Neural progenitor cell (in vitro differentiated cells): ENCODE measurements around the gene ARHGEF25.

Experiments used
- EZH2 ChIP-seq: fragments of 200-600 bp; sonication (generic); IDR thresholded peaks from 2 replicates; pipeline ENCODE4 v1.6.1; 2017; ENCODE audit warnings: antibody characterized with exemption, mild to moderate bottlenecking, moderate library complexity
- EZH2phosphoT487 ChIP-seq: fragments of 200-600 bp; sonication (generic); IDR thresholded peaks from 2 replicates; pipeline ENCODE4 v1.6.1; 2017; ENCODE audit warnings: antibody characterized with exemption
- TF ChIP-seq, protein P1 (sequence below): fragments of 200-600 bp; sonication (generic); IDR thresholded peaks from 2 replicates; pipeline ENCODE4 v1.5.1; 2017; ENCODE audit warnings: antibody characterized with exemption, mild to moderate bottlenecking

DNA sequence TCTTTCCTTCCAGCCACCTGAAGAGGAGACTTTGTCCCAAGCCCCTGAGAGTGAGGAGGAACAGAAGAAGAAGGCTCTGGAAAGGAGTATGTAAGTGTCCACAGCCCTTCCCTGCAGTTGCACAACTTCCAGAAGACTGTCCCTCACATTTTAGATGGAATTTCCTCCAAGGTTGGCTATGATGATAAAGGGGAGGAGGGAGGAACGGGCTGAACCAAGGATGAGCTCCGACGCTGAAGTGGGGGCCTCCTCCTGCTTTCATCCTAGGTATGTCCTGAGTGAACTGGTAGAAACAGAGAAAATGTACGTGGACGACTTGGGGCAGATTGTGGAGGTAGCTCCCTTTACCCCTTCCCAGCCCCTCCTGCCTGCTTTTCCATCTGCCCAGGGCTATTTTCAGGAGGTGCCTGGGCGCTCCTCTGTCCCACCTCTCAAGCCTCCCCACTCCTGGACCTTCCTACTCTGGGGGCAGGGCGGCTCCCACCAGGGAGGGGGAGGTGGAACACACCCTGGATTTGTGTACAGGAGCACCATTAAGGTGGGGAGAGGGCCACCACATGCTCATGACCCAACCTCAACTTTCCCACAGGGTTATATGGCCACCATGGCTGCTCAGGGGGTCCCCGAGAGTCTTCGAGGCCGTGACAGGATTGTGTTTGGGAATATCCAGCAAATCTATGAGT lies 2.3 kb downstream of the ARHGEF25 start:
- TF ChIP-seq, protein P1, sequence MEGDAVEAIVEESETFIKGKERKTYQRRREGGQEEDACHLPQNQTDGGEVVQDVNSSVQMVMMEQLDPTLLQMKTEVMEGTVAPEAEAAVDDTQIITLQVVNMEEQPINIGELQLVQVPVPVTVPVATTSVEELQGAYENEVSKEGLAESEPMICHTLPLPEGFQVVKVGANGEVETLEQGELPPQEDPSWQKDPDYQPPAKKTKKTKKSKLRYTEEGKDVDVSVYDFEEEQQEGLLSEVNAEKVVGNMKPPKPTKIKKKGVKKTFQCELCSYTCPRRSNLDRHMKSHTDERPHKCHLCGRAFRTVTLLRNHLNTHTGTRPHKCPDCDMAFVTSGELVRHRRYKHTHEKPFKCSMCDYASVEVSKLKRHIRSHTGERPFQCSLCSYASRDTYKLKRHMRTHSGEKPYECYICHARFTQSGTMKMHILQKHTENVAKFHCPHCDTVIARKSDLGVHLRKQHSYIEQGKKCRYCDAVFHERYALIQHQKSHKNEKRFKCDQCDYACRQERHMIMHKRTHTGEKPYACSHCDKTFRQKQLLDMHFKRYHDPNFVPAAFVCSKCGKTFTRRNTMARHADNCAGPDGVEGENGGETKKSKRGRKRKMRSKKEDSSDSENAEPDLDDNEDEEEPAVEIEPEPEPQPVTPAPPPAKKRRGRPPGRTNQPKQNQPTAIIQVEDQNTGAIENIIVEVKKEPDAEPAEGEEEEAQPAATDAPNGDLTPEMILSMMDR, result no peak
- TF ChIP-seq EZH2phosphoT487, result no peak
- no peak for TF ChIP-seq EZH2
